Measurements from ENCODE around the gene MOB2. TPM values are rescaled to one million over a fixed set of nuclear protein-coding genes. Genes with fewer than 3 reads are reported as not detected.

The MOB2 gene
- total and polyA plus RNA-seq, 2 of the 13 experiments (the other 11 are each of a cell fraction or from before 2014, with no cell fraction given), result 21.8 to 27.7 TPM

- TF ChIP-seq BRF2 (CRISPR knock-in tag; IDR thresholded peaks at IDR 0.05), result no peak
- TF ChIP-seq, protein P1, sequence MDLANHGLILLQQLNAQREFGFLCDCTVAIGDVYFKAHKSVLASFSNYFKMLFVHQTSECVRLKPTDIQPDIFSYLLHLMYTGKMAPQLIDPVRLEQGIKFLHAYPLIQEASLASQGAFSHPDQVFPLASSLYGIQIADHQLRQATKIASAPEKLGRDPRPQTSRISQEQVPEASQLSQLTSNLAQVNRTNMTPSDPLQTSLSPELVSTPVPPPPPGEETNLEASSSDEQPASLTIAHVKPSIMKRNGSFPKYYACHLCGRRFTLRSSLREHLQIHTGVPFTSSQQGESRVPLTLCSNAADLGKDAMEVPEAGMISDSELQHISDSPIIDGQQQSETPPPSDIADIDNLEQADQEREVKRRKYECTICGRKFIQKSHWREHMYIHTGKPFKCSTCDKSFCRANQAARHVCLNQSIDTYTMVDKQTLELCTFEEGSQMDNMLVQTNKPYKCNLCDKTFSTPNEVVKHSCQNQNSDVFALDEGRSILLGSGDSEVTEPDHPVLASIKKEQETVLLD (CRISPR knock-in tag; IDR thresholded peaks at IDR 0.05; ENCODE audit: low read depth), result no peak
- TF ChIP-seq ARNT (IDR thresholded peaks at IDR 0.05), result no peak
- TF ChIP-seq ZBTB1 (CRISPR knock-in tag; IDR thresholded peaks at IDR 0.05; ENCODE audit: borderline replicate concordance), result no peak
- TF ChIP-seq TBP (CRISPR knock-in tag; IDR thresholded peaks at IDR 0.05), result no peak
- no peak for TF ChIP-seq SMARCC2 (IDR thresholded peaks at IDR 0.05)
- TF ChIP-seq ZNF749 (CRISPR knock-in tag; IDR thresholded peaks at IDR 0.05; ENCODE audit: borderline replicate concordance), result no peak
- no peak for TF ChIP-seq ATAD3A (CRISPR knock-in tag; IDR thresholded peaks at IDR 0.05)
- no peak for TF ChIP-seq MEF2D (CRISPR knock-in tag; IDR thresholded peaks at IDR 0.05)
These were observed 10.1 kb upstream of the MOB2 start (continued) for GRCh38 chr11:1496761-1497095.

GRCh38 chr11:1496091-1496760, 9.6 kb upstream of the MOB2 start:
- no peak for DNase-seq (ENCODE audit: low spot score)
- H4K20me1 ChIP-seq (ENCODE audit: insufficient read depth, low read length), result peaks cover 14% of the 10 kb centered on the region
- no peak overlapping the region for H3K4me2 ChIP-seq (ENCODE audit: low read depth, low read length)
- no peak overlapping the region for H2AFZ ChIP-seq (ENCODE audit: low read length)
- no peak overlapping the region for H3K27ac ChIP-seq (ENCODE audit: extremely low read length, insufficient read depth, low read length)
- in situ Hi-C loops (cut with HindIII; ENCODE audit: extremely low pct_ligation_motif_present, low pct_unique_long_range_greater_than_20kb) (no loop called here), intact Hi-C loops (cut with micrococcal nuclease; ENCODE audit: unreplicated experiment) (no loop called here)
- H3K4me1 ChIP-seq (ENCODE audit: insufficient read depth, low read length), result no peaks in the 10 kb centered on the region
- WGBS (ENCODE audit: low lambda C conversion rate), result 79% methylated on average over 9 of the region's 9 CpGs
- H3K9me3 ChIP-seq (ENCODE audit: low read length), result no peaks in the 10 kb centered on the region
- ChIA-PET CTCF (ENCODE audit: low intra/inter-chr PET ratio, low total read pairs) (no interaction called here), POLR2A (no interaction called here)
- FAIRE-seq, result no peak
- no peaks in the 10 kb centered on the region for H3K27me3 ChIP-seq (ENCODE audit: control insufficient read depth in 1 of 2, insufficient read depth in 2 of 2, low read length in 2 of 2)
- H3K9ac ChIP-seq (ENCODE audit: insufficient read depth, low read depth, low read length), result no peak overlapping the region
- no peak for ATAC-seq
- no peak overlapping the region for H3K4me3 ChIP-seq (replicated peaks in 1 of 3; ENCODE audit: insufficient read depth in 1 of 3, low read depth in 2 of 3, low read length in 3 of 3)
- peaks cover 12% of the 10 kb centered on the region for H3K79me2 ChIP-seq (ENCODE audit: insufficient read depth, low read length)
- no TSS peak for BruUV-seq (replicated peaks)
- TF ChIP-seq, protein P2, sequence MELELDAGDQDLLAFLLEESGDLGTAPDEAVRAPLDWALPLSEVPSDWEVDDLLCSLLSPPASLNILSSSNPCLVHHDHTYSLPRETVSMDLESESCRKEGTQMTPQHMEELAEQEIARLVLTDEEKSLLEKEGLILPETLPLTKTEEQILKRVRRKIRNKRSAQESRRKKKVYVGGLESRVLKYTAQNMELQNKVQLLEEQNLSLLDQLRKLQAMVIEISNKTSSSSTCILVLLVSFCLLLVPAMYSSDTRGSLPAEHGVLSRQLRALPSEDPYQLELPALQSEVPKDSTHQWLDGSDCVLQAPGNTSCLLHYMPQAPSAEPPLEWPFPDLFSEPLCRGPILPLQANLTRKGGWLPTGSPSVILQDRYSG (CRISPR knock-in tag; IDR thresholded peaks at IDR 0.05), result no peak
- TF ChIP-seq ZNF615 (CRISPR knock-in tag; IDR thresholded peaks at IDR 0.05; ENCODE audit: borderline replicate concordance), result no peak
- TF ChIP-seq ZMYM3 (CRISPR knock-in tag; IDR thresholded peaks at IDR 0.05), result no peak
- TF ChIP-seq, protein P3, sequence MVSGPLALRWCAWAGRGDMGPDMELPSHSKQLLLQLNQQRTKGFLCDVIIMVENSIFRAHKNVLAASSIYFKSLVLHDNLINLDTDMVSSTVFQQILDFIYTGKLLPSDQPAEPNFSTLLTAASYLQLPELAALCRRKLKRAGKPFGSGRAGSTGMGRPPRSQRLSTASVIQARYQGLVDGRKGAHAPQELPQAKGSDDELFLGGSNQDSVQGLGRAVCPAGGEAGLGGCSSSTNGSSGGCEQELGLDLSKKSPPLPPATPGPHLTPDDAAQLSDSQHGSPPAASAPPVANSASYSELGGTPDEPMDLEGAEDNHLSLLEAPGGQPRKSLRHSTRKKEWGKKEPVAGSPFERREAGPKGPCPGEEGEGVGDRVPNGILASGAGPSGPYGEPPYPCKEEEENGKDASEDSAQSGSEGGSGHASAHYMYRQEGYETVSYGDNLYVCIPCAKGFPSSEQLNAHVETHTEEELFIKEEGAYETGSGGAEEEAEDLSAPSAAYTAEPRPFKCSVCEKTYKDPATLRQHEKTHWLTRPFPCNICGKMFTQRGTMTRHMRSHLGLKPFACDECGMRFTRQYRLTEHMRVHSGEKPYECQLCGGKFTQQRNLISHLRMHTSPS (CRISPR knock-in tag; IDR thresholded peaks at IDR 0.05; ENCODE audit: low read depth), result no peak
- TF ChIP-seq RXRA (CRISPR knock-in tag; IDR thresholded peaks at IDR 0.05), result no peak
- no peak for TF ChIP-seq YEATS2 (CRISPR knock-in tag; IDR thresholded peaks at IDR 0.05; ENCODE audit: borderline replicate concordance)
- no peaks in the 10 kb centered on the region; a peak in 1 of 5 replicates for H3K36me3 ChIP-seq (replicated peaks in 1 of 2; ENCODE audit: control insufficient read depth in 1 of 2, insufficient read depth in 2 of 2, low read length in 2 of 2)
